SK-N-SH treated with all-trans-retinoic acid at 6 μM for 48 hours (cell line): Measurements from ENCODE around the gene CCDC172.
"Not testable (repeated sequence)": the region's sequence is repeated elsewhere in the genome, so short reads cannot be mapped to it uniquely, and the experiment has no call there.

Experiments
- ATAC-seq: fragments of 200-7000 bp; cut with Tn5 transposase; 3 replicates; pipeline ENCODE4 v1.9.1; 2020; ENCODE audit warnings: mild to moderate bottlenecking, moderate library complexity
- ARNTL ChIP-seq: fragments of 450-650 bp; formaldehyde crosslinking; IDR thresholded peaks from 2 replicates; pipeline ENCODE4 v1.5.0; 2020; ENCODE audit warnings: low read depth, mild to moderate bottlenecking, moderate library complexity, borderline replicate concordance
- BACH2 ChIP-seq: fragments of 250-450 bp; sonication (Bioruptor Pico); IDR thresholded peaks from 2 replicates; pipeline ENCODE4 v1.9.0; 2021; ENCODE audit warnings: mild to moderate bottlenecking, borderline replicate concordance
- CREB5 ChIP-seq: fragments of 250-450 bp; sonication (Bioruptor Pico); IDR thresholded peaks from 2 replicates; pipeline ENCODE4 v1.5.1; 2020; ENCODE audit warnings: low read depth, mild to moderate bottlenecking, moderate library complexity
- CSDC2 ChIP-seq: fragments of 250-450 bp; sonication (Bioruptor Pico); IDR thresholded peaks from 2 replicates; pipeline ENCODE4 v1.5.0; 2020; ENCODE audit warnings: mild to moderate bottlenecking, moderate library complexity
- ESRRG ChIP-seq: fragments of 250-450 bp; sonication (Bioruptor Pico); IDR thresholded peaks from 2 replicates; pipeline ENCODE4 v1.6.1; 2021; ENCODE audit warnings: mild to moderate bottlenecking
- GLIS3 ChIP-seq: fragments of 250-450 bp; sonication (Bioruptor Pico); IDR thresholded peaks from 2 replicates; pipeline ENCODE4 v1.5.0; 2020; ENCODE audit warnings: mild to moderate bottlenecking, moderate library complexity
- ISL1 ChIP-seq: fragments of 250-450 bp; sonication (Bioruptor Pico); IDR thresholded peaks from 2 replicates; pipeline ENCODE4 v2.1.2; 2022; ENCODE audit warnings: mild to moderate bottlenecking, moderate library complexity
- OSR1 ChIP-seq: fragments of 250-450 bp; sonication (Bioruptor Pico); IDR thresholded peaks from 2 replicates; pipeline ENCODE4 v1.8.0; 2022; ENCODE audit warnings: moderate library complexity, mild to moderate bottlenecking, inconsistent platforms
- PATZ1 ChIP-seq: fragments of 250-450 bp; sonication (Bioruptor Pico); IDR thresholded peaks from 2 replicates; pipeline ENCODE4 v1.8.0; 2020; ENCODE audit warnings: mild to moderate bottlenecking, moderate library complexity, borderline replicate concordance
- POU6F1 ChIP-seq: fragments of 250-450 bp; sonication (Bioruptor Pico); IDR thresholded peaks from 2 replicates; pipeline ENCODE4 v1.8.0; 2021; ENCODE audit warnings: low read depth, mild to moderate bottlenecking, moderate library complexity, borderline replicate concordance
- PPARA ChIP-seq: fragments of 250-450 bp; sonication (Bioruptor Pico); IDR thresholded peaks from 2 replicates; pipeline ENCODE4 v1.5.0; 2020; ENCODE audit warnings: mild to moderate bottlenecking, borderline replicate concordance
- RARB ChIP-seq: fragments of 250-450 bp; sonication (Bioruptor Pico); IDR thresholded peaks from 2 replicates; pipeline ENCODE4 v1.8.0; 2021; ENCODE audit warnings: mild to moderate bottlenecking, moderate library complexity
- SNAI2 ChIP-seq: fragments of 250-450 bp; sonication (Bioruptor Pico); IDR thresholded peaks from 2 replicates; pipeline ENCODE4 v1.5.0; 2020; ENCODE audit warnings: mild to moderate bottlenecking, moderate library complexity
- TOX ChIP-seq: fragments of 250-450 bp; sonication (Bioruptor Pico); IDR thresholded peaks from 2 replicates; pipeline ENCODE4 v1.8.0; 2021; ENCODE audit warnings: mild to moderate bottlenecking, moderate library complexity, borderline replicate concordance
- ZC3H10 ChIP-seq: fragments of 250-450 bp; sonication (Bioruptor Pico); IDR thresholded peaks from 2 replicates; pipeline ENCODE4 v1.5.1; 2021; ENCODE audit warnings: mild to moderate bottlenecking, moderate library complexity
- ZFP3 ChIP-seq: fragments of 250-450 bp; sonication (Bioruptor Pico); IDR thresholded peaks from 2 replicates; pipeline ENCODE4 v1.5.0; 2020; ENCODE audit warnings: mild to moderate bottlenecking, moderate library complexity
- ZFP30 ChIP-seq: fragments of 450-650 bp; formaldehyde crosslinking; IDR thresholded peaks from 2 replicates; pipeline ENCODE4 v1.5.0; 2022; ENCODE audit warnings: mild to moderate bottlenecking, moderate library complexity
- ZNF565 ChIP-seq: fragments of 450-650 bp; formaldehyde crosslinking; conservative IDR thresholded peaks from 2 replicates; pipeline ENCODE4 v1.5.0; 2020; ENCODE audit warnings: low read depth, mild to moderate bottlenecking, moderate library complexity
- ZNF70 ChIP-seq: fragments of 450-650 bp; formaldehyde crosslinking; IDR thresholded peaks from 2 replicates; pipeline ENCODE4 v1.5.0; 2020; ENCODE audit warnings: mild to moderate bottlenecking, moderate library complexity
- ZNF8 ChIP-seq: fragments of 450-650 bp; formaldehyde crosslinking; IDR thresholded peaks from 2 replicates; pipeline ENCODE4 v1.5.0; 2020; ENCODE audit warnings: mild to moderate bottlenecking, moderate library complexity

The CCDC172 gene

GRCh38 chr10:116382290-116382689 is 58.0 kb downstream of the CCDC172 start:
- no peak for ATAC-seq
- TF ChIP-seq ZNF565 (CRISPR knock-in tag) (no peak), ZFP30 (CRISPR knock-in tag) (no peak), ZFP3 (no peak), RARB (CRISPR knock-in tag) (no peak), TOX (CRISPR knock-in tag) (no peak), ARNTL (no peak), ESRRG (CRISPR knock-in tag) (no peak), PATZ1 (CRISPR knock-in tag) (no peak), ZC3H10 (CRISPR knock-in tag) (no peak), GLIS3 (CRISPR knock-in tag) (no peak), ZNF8 (CRISPR knock-in tag) (no peak), PPARA (CRISPR knock-in tag) (no peak), BACH2 (no peak)

GRCh38 chr10:116385311-116385710 is 61.1 kb downstream of the CCDC172 start:
- TF ChIP-seq ARNTL (no peak), ESRRG (CRISPR knock-in tag) (no peak), ZNF70 (CRISPR knock-in tag) (no peak)
- TF ChIP-seq, all 23 proteins: peak for 0
- ATAC-seq: no peak

GRCh38 chr10:116385994-116386809 is 62.0 kb downstream of the CCDC172 start:
- ATAC-seq: peak; percentile 62

GRCh38 chr10:116393246-116393831 is 69.1 kb downstream of the CCDC172 start:
- not testable (repeated sequence) for ATAC-seq

More at GRCh38 chr10:116385994-116386809, 62.0 kb downstream of the CCDC172 start:
- TF ChIP-seq OSR1 (CRISPR knock-in tag): no peak
- TF ChIP-seq SNAI2: no peak
- TF ChIP-seq ZNF70 (CRISPR knock-in tag): no peak
- TF ChIP-seq ZNF8 (CRISPR knock-in tag): no peak
- TF ChIP-seq, all 23 proteins: peak for 0

GRCh38 chr10:116395223-116395985 is 71.2 kb downstream of the CCDC172 start:
- no peak for ATAC-seq
- TF ChIP-seq PPARA (CRISPR knock-in tag): no peak
- TF ChIP-seq ISL1 (CRISPR knock-in tag): no peak
- no peak for TF ChIP-seq CSDC2 (CRISPR knock-in tag)
- no peak for TF ChIP-seq ESRRG (CRISPR knock-in tag)
- TF ChIP-seq ZNF8 (CRISPR knock-in tag): no peak
- TF ChIP-seq POU6F1 (CRISPR knock-in tag): no peak
- TF ChIP-seq CREB5 (CRISPR knock-in tag): no peak
- TF ChIP-seq RARB (CRISPR knock-in tag): no peak
